GM10248 (cell line): ENCODE results near the gene LRRK1.

Experiments used
- CTCF ChIA-PET: fragments of 300-600 bp; sonication (Branson Sonifier 250); formaldehyde crosslinking; extraction: SDS; loops from one replicate; lab custom pipeline; 2021; ENCODE audit warnings: antibody characterized with exemption; lab: Yijun Ruan, JAX
- POLR2A ChIA-PET: fragments of 350-650 bp; sonication (Branson Sonifier 250); formaldehyde crosslinking; extraction: SDS; loops from one replicate; lab custom pipeline; 2020; ENCODE audit warnings: antibody characterized with exemption; lab: Yijun Ruan, JAX
- DNase-seq: peaks from one replicate; pipeline ENCODE4 v3.0.0; 2012; ENCODE audit errors: extremely low spot score
- CTCF ChIP-seq: IDR thresholded peaks from 2 replicates; pipeline ENCODE4 v1.5.1; 2012; ENCODE audit warnings: mild to moderate bottlenecking, low read depth; ENCODE audit errors: extremely low read depth, missing control alignments, control extremely low read depth

LRRK1 gene

GRCh38 chr15:101013769-101014675 is 94.9 kb downstream of the LRRK1 start:
- ChIA-PET CTCF (interaction anchor here (0.6 to 2.9 kb wide), 10 partner anchors 9 to 269 kb away, joined by 3 to 13 read pairs (median 4); partner anchors contain the start of gene LRRK1), POLR2A (no interaction called here)
- no peak for TF ChIP-seq CTCF

GRCh38 chr15:101014921-101015841 is 96.0 kb downstream of the LRRK1 start:
- peak; percentile 79 for DNase-seq
- TF ChIP-seq CTCF = peak; percentile 87
- ChIA-PET POLR2A (no interaction called here), CTCF (interaction anchor here (0.7 to 2.9 kb wide), 28 partner anchors 9 to 627 kb away, joined by 3 to 23 read pairs (median 4); partner anchors contain the start of gene LRRK1)

More at GRCh38 chr15:101013769-101014675, 94.9 kb downstream of the LRRK1 start:
- no peak for DNase-seq

- CTCF ChIA-PET = interaction anchor here (0.9 to 2.9 kb wide), 16 partner anchors 8 to 390 kb away, joined by 3 to 23 read pairs (median 6); no protein-coding TSS in a partner anchor
- TF ChIP-seq CTCF = no peak
- no peak for DNase-seq
- POLR2A ChIA-PET = no interaction called here
Measured at GRCh38 chr15:101016581-101016980, 97.4 kb downstream of the LRRK1 start.

GRCh38 chr15:101017093-101017754 is 98.1 kb downstream of the LRRK1 start:
- POLR2A ChIA-PET = no interaction called here
- DNase-seq = no peak
- CTCF ChIA-PET = interaction anchor here (1.0 to 2.9 kb wide), 9 partner anchors 9 to 241 kb away, joined by 3 to 23 read pairs (median 7); no protein-coding TSS in a partner anchor
- TF ChIP-seq CTCF = no peak

- DNase-seq = no peak
- POLR2A ChIA-PET = no interaction called here
- TF ChIP-seq CTCF = no peak
- CTCF ChIA-PET = interaction anchor here (1.5 to 7.1 kb wide), 2 partner anchors 9 to 240 kb away, joined by 6 to 83 read pairs; no protein-coding TSS in a partner anchor
Measured at GRCh38 chr15:101018016-101018415, 98.9 kb downstream of the LRRK1 start.
